HG02870 (cell line): Measurements from ENCODE around the gene SETD3.
A peak's percentile ranks its signal among the peaks of the same experiment; 100 is the strongest.

ENCODE experiments used
- ATAC-seq: cut with Tn5 transposase; IDR thresholded peaks from one replicate; pipeline ENCODE4 v1.9.1; 2021; ENCODE audit warnings: mild to moderate bottlenecking, moderate library complexity; ENCODE audit not compliant: unreplicated experiment

The SETD3 gene

GRCh38 chr14:99479906-99480869, at the start of gene SETD3:
Gene SETD3 (minus strand): TSS chr14:99480859. CDS start chr14:99465805, 15,054 bp downstream.
- ATAC-seq = peak; percentile 3

DNA sequence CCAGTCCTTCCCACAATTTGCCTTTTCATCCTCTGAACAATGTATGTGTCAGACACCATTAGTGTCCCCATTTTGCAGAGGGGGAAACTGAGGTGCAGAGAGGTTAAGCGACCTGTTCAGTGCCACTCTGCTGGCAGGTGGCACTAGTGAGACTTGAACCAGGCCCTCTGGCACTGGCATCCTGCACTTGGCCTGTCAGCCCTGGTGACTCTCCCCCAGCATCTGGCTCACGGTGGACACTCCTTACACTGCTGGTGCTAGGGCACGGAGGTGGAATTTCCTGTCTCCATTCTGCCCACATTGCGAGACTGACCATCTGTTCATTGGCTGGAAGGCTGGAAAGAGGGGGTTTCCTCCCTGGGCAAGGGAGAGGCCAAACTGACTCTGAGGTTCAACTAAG, 49.2 kb upstream of the SETD3 start:
- no peak for ATAC-seq

- no peak for ATAC-seq
Measured at GRCh38 chr14:99527427-99528076, 46.9 kb upstream of the SETD3 start.

GRCh38 chr14:99527026-99527425, 46.4 kb upstream of the SETD3 start:
- no peak for ATAC-seq

GRCh38 chr14:99525699-99526080, 45.0 kb upstream of the SETD3 start:
- no peak for ATAC-seq

DNA sequence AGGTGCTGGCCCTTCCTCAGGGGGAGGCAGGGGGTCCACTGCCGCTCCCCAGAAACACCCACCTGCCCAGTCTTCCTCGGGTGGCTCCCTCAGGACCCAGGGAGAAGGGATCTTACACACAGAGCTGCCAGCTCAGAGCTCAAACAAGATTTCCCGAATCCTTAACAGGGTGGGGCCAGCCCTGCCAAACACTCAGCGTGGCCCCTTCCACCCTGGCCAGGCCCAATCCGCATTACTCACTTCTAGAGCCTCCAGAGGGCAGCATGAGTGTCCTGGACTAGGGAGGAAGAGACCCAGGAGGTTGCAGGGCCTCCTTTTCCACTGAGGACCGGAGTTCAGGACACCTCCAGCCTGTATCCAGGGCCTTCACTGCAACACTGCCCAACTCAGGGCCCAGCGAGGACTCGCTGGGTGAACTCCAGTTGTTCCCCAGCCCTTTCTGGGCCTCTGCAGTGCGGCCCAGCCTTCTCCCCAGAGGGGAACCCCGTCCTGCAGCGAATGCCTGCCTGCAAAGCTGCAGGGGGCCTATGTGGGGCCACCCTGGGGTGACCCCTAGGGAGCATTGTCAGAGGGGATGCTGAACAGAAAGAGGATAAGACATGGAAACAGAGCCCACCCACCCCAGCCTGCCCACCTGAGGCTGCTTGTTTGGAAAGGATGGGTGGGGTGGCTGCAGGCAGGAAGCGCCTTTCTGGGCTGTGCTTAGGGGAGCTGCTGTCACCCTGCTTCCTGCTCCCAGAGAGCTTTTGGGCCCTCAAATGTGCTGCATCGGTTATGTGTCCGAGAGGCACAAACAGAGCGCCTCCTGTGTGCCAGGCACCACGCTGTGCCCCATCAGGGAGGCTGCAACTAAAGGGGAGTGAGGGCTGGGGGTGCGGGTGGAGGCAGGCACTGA, 44.4 kb upstream of the SETD3 start:
- no peak for ATAC-seq

DNA sequence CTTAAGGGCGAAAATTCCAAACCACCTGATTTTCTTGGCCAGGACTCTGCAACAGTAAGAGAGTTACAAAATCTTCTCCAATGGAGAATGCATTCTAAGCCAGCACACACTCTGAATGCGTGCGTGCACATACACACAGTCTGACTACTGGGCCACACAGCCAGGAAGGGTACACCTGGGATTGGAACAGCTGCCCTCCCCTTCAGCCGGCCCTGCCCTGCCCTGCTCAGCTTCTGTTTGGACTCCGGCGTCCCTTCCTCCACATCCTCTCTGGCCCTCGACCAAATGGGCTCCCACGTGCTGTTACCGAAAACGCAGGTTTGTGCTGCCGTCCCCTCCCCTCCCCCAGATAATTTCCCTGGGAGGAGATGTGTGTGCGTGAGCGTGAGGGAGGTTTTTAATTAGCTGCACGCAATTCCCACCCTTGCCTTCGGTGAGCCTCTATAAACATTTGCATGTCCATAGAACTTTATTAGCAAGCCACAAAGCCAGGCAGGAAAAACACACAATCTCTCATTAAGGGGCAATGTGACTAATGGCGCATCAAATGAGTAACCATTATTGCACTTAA, 43.5 kb upstream of the SETD3 start:
- ATAC-seq = no peak

DNA sequence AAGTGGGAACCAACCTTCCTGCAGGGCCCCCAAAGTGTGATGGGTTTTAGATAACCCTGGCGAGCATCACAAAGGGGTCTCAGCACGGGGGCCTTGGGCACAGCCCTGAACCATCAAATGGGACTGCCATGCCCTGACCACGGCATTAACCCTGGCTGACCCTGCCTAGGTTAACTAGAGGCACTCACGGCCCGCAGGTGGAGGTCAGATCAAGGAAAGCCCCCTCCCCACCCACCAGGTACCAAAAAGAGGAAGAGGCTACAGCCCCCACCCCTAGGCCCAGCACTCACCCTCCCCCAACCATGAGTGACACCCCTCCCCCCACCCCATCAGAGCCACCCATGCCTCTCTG, 43.0 kb upstream of the SETD3 start:
- no peak for ATAC-seq

- ATAC-seq = no peak
Measured at GRCh38 chr14:99522934-99523703, 42.5 kb upstream of the SETD3 start.

- no peak for ATAC-seq
Measured at GRCh38 chr14:99522457-99522891, 41.8 kb upstream of the SETD3 start.

DNA sequence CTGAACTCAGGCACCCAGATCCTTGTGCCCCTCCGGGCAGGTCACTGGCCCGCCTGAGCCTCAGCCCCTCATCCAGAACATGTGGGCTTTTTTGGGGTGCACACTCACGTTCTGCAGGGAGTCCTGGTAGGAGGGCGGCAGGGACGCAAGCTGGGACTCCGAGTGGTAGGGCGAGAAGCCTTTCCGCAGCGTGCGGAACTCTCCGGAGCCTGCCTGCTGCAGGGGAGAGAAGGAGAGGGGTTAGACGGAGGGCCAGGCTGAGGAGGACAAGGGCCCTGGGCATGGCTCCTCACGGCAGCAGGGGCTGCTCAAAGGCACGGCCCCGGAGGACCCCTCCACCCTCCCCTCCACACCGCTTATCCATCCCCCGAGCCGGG, 41.4 kb upstream of the SETD3 start:
- no peak for ATAC-seq

DNA sequence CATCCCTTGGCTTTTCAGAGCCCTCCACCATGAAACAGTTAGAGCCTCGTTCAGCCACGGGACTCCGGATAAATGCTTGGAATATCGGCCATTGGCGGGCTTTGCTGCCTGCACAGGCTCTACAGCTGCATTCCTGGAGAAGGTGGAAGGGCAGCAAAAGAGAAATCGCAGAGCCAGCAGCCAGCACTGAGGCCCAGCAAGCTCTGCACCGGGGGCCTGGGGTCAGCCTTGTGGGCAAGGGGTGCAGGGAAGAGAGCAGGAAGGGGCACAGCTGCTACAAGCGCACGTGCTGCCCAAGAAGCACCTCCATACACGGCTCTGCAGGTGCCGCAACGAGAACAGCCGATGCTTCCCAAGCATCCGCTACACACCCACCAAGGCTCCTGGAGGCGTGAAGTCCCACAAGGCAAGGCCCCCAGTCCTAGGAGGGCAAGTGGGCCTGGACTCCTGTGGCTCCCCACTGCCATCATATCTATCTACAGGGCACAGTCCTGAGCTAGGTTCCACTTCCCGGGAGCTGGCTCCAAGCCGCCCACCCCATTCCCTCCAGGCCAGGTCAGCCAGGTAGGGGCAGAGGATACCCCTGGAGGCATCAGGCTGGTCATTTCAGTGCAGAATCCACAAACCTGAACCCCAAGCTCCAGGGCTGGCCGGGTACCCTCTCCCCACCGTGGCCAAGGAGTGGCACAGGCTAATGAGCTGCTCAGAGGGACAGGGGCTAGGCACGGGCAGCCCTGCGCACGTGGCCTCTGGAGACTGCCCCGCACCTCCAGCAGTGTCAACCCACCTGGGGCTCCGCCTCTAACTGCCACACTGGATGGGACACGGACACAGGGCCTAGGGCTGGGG, 40.7 kb upstream of the SETD3 start:
- no peak for ATAC-seq

GRCh38 chr14:99520571-99521081, 40.0 kb upstream of the SETD3 start:
- ATAC-seq = no peak

- ATAC-seq = no peak
Measured at GRCh38 chr14:99519931-99520421, 39.3 kb upstream of the SETD3 start.

DNA sequence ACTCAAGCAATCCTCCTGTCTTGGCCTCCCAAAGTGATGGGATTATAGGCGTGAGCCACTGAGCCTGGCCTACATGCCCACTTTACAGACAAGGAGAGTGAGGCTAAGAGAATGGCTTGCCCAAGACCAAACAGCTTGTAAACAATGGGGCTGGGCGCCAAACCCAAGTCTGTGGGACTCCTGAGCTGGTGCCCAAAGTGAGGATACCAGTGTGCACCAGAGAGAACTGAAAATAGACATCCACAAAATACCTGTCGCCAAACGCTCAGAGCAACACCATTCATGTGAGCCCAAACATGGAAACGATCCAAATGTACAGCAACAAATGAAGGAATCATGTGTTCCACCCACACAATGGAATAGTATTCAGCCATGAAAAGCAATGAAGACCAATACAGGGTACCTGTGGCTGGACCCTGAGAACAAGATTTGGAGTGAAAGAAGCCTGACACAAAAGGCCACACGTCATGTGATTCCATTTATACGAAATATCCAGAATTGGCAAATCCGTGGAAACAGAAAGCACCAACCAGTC, 38.8 kb upstream of the SETD3 start:
- ATAC-seq = no peak

GRCh38 chr14:99518441-99519346, 38.0 kb upstream of the SETD3 start:
- ATAC-seq = peak; percentile 60

- no peak for ATAC-seq
Measured at GRCh38 chr14:99517643-99518381, 37.2 kb upstream of the SETD3 start.
